NB4 (cell line): ENCODE data around the gene NTN1.

Source experiments
- CTCF ChIP-seq: IDR thresholded peaks from one replicate; pipeline ENCODE4 v1.5.1; 2012; ENCODE audit warnings: low read depth, low read length
- MAX ChIP-seq: IDR thresholded peaks from 2 replicates; pipeline ENCODE4 v1.6.1; 2011; ENCODE audit warnings: low read depth, low read length
- MYC ChIP-seq: IDR thresholded peaks from 2 replicates; pipeline ENCODE4 v1.6.1; 2011; ENCODE audit warnings: low read depth, low read length
- POLR2A ChIP-seq: IDR thresholded peaks from 2 replicates; pipeline ENCODE4 v1.6.1; 2011; ENCODE audit warnings: mild to moderate bottlenecking; ENCODE audit not compliant: insufficient read length; ENCODE audit errors: extremely low read depth

- TF ChIP-seq CTCF (no peak), POLR2A (no peak), MAX (no peak), MYC (no peak)
Observed at GRCh38 chr17:9009096-9009495, 12.2 kb upstream of the NTN1 start.
